K562 (cell line): ENCODE data around the gene CCDC50. TPM values are rescaled to one million over a fixed set of nuclear protein-coding genes. Genes with fewer than 3 reads are reported as not detected.

ENCODE experiments used
- ATAC-seq: fragments of 200-7000 bp; cut with Tn5 transposase; 3 replicates; pipeline ENCODE4 v1.9.1; 2020; ENCODE audit warnings: moderate library complexity
- BruUV-seq: library from RNA; stranded (reverse); fragments of 400-500 nt; replicated peaks from 2 replicates; lab custom pipeline; 2021; lab: Mats Ljungman, UMichigan
- CTCF ChIA-PET: fragments of 300-600 bp; formaldehyde crosslinking; extraction: SDS; loops from one replicate; lab custom pipeline; 2021; ENCODE audit warnings: low intra/inter-chr PET ratio; lab: Yijun Ruan, JAX
- POLR2A ChIA-PET: fragments of 300-600, 350-650 bp; sonication (Branson Sonifier 250); formaldehyde crosslinking; extraction: SDS; loops from one replicate; lab custom pipeline; 2021; ENCODE audit warnings: antibody characterized with exemption, inconsistent platforms; lab: Yijun Ruan, JAX
- DNase-seq, 4 experiments: peaks; one replicate each; pipeline versions ENCODE4 v3.0.0 to v3.0.0-alpha.2; 2011 to 2018; ENCODE audit warnings: low spot score in 3 of 4, mixed read lengths in 3 of 4; ENCODE audit errors: extremely low read depth in 1 of 4
- FAIRE-seq: peaks from 2 replicates; lab custom pipeline; 2011; peaks lifted over from hg19 to GRCh38; lab: Jason Lieb, UNC
- H2AFZ ChIP-seq: 2 replicates; pipeline ENCODE4 v1.6.0; 2011; ENCODE audit warnings: low read depth, low read length, control low read depth, inconsistent platforms
- H3K27ac ChIP-seq: fragments of 200-600 bp; 3 replicates; pipeline ENCODE4 v1.8.0; 2011; ENCODE audit warnings: low read depth, mild to moderate bottlenecking, control low read depth, inconsistent platforms, low read length, moderate library complexity, mixed read lengths; ENCODE audit errors: extremely low read depth
- H3K27me3 ChIP-seq, 2 experiments: fragments of 300-600 bp in 1 of 2; 2 replicates in 1 of 2; 3 replicates in 1 of 2; pipeline versions ENCODE4 v1.6.0 to v1.8.0; 2011; ENCODE audit warnings: inconsistent platforms in 2 of 2, low read length in 2 of 2, mild to moderate bottlenecking in 1 of 2, mixed read lengths in 1 of 2, moderate library complexity in 1 of 2; ENCODE audit not compliant: control insufficient read depth in 2 of 2, insufficient read depth in 2 of 2
- H3K36me3 ChIP-seq: fragments of 300-600 bp; 3 replicates; pipeline ENCODE4 v1.8.0; 2011; ENCODE audit warnings: mild to moderate bottlenecking, low read length, inconsistent platforms; ENCODE audit not compliant: control insufficient read depth, insufficient read depth
- H3K4me1 ChIP-seq, 2 experiments: fragments of 200-600 bp in 1 of 2; replicated peaks in 1 of 2; 2 replicates in 1 of 2; 3 replicates in 1 of 2; pipeline versions ENCODE4 v1.5.1 to v1.8.0; 2011; ENCODE audit warnings: inconsistent platforms in 2 of 2, low read length in 2 of 2, mild to moderate bottlenecking in 1 of 2, mixed read lengths in 1 of 2, moderate library complexity in 1 of 2; ENCODE audit not compliant: control insufficient read depth in 2 of 2, insufficient read depth in 2 of 2
- H3K4me2 ChIP-seq: 2 replicates; pipeline ENCODE4 v1.6.1; 2011; ENCODE audit warnings: low read length, control low read depth, inconsistent platforms, mixed read lengths; ENCODE audit not compliant: insufficient read depth
- H3K4me3 ChIP-seq: fragments of 200-600 bp; sonication (generic), shearing (Covaris generic); 2 replicates; pipeline ENCODE4 v1.5.1; 2016; ENCODE audit warnings: control low read depth, inconsistent platforms
- H3K79me2 ChIP-seq: fragments of 200-600 bp; 3 replicates; pipeline ENCODE4 v1.8.0; 2011; ENCODE audit warnings: low read length, inconsistent platforms; ENCODE audit not compliant: control insufficient read depth, insufficient read depth
- H3K9ac ChIP-seq, 2 experiments: 2 replicates each; pipeline versions ENCODE4 v1.6.0 to v1.6.1; 2011; ENCODE audit warnings: low read depth in 2 of 2, low read length in 2 of 2, control low read depth in 1 of 2, inconsistent platforms in 1 of 2, mild to moderate bottlenecking in 1 of 2, mixed read lengths in 1 of 2; ENCODE audit not compliant: insufficient read depth in 1 of 2
- H3K9me1 ChIP-seq: one replicate; pipeline ENCODE4 v1.6.0; 2011; ENCODE audit warnings: inconsistent platforms, mild to moderate bottlenecking, low read length, moderate library complexity; ENCODE audit not compliant: control insufficient read depth, insufficient read depth
- H3K9me3 ChIP-seq: replicated peaks from 2 replicates; pipeline ENCODE4 v1.5.1; 2011; ENCODE audit warnings: low read depth, low read length, inconsistent platforms; ENCODE audit not compliant: control insufficient read depth, insufficient read depth
- H4K20me1 ChIP-seq: replicated peaks from 2 replicates; pipeline ENCODE4 v1.6.1; 2011; ENCODE audit warnings: low read length, inconsistent platforms, mixed read lengths; ENCODE audit not compliant: control insufficient read depth, insufficient read depth
- CEBPB ChIP-seq: fragments of 450-650 bp; IDR thresholded peaks from 2 replicates; pipeline ENCODE4 v1.6.1; 2016; ENCODE audit warnings: missing genetic modification characterization, missing compliant biosample characterization
- JUNB ChIP-seq: fragments of 450-650 bp; formaldehyde crosslinking; conservative IDR thresholded peaks from 2 replicates; pipeline ENCODE4 v1.4.0; 2020; ENCODE audit warnings: mild to moderate bottlenecking
- KLF6 ChIP-seq: fragments of 250-450 bp; sonication (Bioruptor Pico); IDR thresholded peaks from 2 replicates; pipeline ENCODE4 v1.4.0; 2020; ENCODE audit warnings: mild to moderate bottlenecking, moderate library complexity, borderline replicate concordance
- MCM7 ChIP-seq, 2 experiments: fragments of 450-650 bp; IDR thresholded peaks; 2 replicates each; pipeline ENCODE4 v1.6.1; 2016 to 2018
- MTA1 ChIP-seq: fragments of 450-650 bp; IDR thresholded peaks from 2 replicates; pipeline ENCODE4 v1.6.1; 2017; ENCODE audit warnings: borderline replicate concordance
- MTA3 ChIP-seq: fragments of 450-650 bp; formaldehyde crosslinking; IDR thresholded peaks from 2 replicates; pipeline ENCODE4 v1.6.1; 2017; ENCODE audit warnings: mild to moderate bottlenecking, borderline replicate concordance
- NFIC ChIP-seq: fragments of 450-650 bp; IDR thresholded peaks from 2 replicates; pipeline ENCODE4 v1.6.1; 2017; ENCODE audit warnings: mild to moderate bottlenecking, inconsistent platforms
- PHB2 ChIP-seq: fragments of 450-650 bp; IDR thresholded peaks from 2 replicates; pipeline ENCODE4 v1.6.1; 2017; ENCODE audit warnings: low read depth
- RNF2 ChIP-seq: sonication (generic); IDR thresholded peaks from 2 replicates; pipeline ENCODE4 v1.6.1; 2016
- SAP30 ChIP-seq: fragments of 200-600 bp; sonication (generic); IDR thresholded peaks from 2 replicates; pipeline ENCODE4 v1.6.1; 2012; ENCODE audit warnings: borderline replicate concordance, low read depth, mild to moderate bottlenecking, moderate library complexity, low read length, control low read depth, inconsistent platforms; ENCODE audit not compliant: insufficient read depth, poor library complexity, severe bottlenecking
- ZNF224 ChIP-seq: sonication (generic); formaldehyde crosslinking; IDR thresholded peaks from 2 replicates; pipeline ENCODE4 v1.8.0; 2022; ENCODE audit warnings: mild to moderate bottlenecking, missing genetic modification reagents
- WGBS: fragments of 100-300 bp; shearing (Covaris generic); methylation state at CpG from one replicate; pipeline ENCODE4 v1.1.6; 2016; ENCODE audit warnings: low coverage, mixed read lengths; ENCODE audit not compliant: insufficient coverage; ENCODE audit errors: missing lambda C conversion rate; 5-methylcytosine and 5-hydroxymethylcytosine counted together
- in situ Hi-C: fragments of 300-500 bp; cut with MboI; formaldehyde crosslinking; loops from 4 replicates; pipeline ENCODE4 v1.15.0; 2018; ENCODE audit warnings: inconsistent platforms, mixed read lengths
- intact Hi-C: fragments of 100-400 bp; cut with micrococcal nuclease; formaldehyde crosslinking; loops from 2 replicates; pipeline ENCODE4 v1.14.2; 2022
- polyA plus RNA-seq, 8 experiments: library from polyadenylated mRNA; depleted of rRNA in 4 of 8; stranded (reverse) in 5 of 8; unstranded in 3 of 8; fragments of >200 nt; fragmentation: Nextera tagmentation in 2 of 8; fragmentation: Illumina TruSeq in 1 of 8; extraction: Ambion mirVana in 2 of 8; extraction: Trizol in 1 of 8; gene quantifications; 2 replicates each; pipeline versions ENCODE4 v1.2.1 to v1.2.3, GENCODE V29; 2011 to 2014; ENCODE audit warnings: inconsistent platforms in 1 of 8, missing spikeins in 1 of 8
- total RNA-seq, 7 experiments: library from RNA; depleted of rRNA in 6 of 7; stranded (reverse); fragments of >200 nt in 6 of 7; fragmentation: Illumina TruSeq in 2 of 7; extraction: Trizol in 2 of 7; gene quantifications; 2 replicates each; pipeline versions ENCODE4 v1.2.1 to v1.2.3, GENCODE V29; 2011 to 2021; ENCODE audit warnings: low replicate concordance in 1 of 7
- TF ChIP-seq, protein P1 (sequence below): fragments of 450-650 bp; formaldehyde crosslinking; IDR thresholded peaks from 2 replicates; pipeline ENCODE4 v1.4.0; 2020; ENCODE audit warnings: mild to moderate bottlenecking, mixed read lengths
- TF ChIP-seq, protein P2 (sequence below): sonication (generic); formaldehyde crosslinking; IDR thresholded peaks from 2 replicates; pipeline ENCODE4 v1.8.1; 2023; ENCODE audit warnings: mild to moderate bottlenecking, missing genetic modification reagents, moderate library complexity

Gene CCDC50
- total and polyA plus RNA-seq, 9 of the 15 experiments (the other 6 are each of a cell fraction or from before 2014, with no cell fraction given), result 8.4 to 63.4 (median 40.4) TPM

DNA sequence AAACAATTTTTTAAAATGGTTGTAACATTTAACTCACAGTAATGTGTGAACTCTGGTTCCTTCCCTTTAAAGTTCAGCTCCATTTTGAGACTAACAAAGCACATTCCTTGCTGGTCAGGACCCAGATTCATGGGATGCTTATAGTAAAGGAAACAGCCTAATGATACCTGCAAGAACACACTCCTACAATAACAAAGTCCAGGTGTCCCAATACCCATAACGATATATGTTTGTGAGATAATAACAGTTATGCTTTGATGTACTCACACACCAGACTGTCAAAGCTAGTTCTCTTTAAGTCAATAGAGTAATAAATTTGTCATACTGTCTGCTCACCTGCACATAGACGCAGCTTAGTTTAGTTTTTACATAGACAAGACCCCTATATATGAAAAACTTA is 15.9 kb upstream of the CCDC50 start (continued):
- TF ChIP-seq MTA3, result no peak
- no peak for TF ChIP-seq NFIC
- no peak for TF ChIP-seq ZNF224 (CRISPR knock-in tag)
- TF ChIP-seq MCM7 (IDR thresholded peaks at IDR 0.05), result no peak

DNA sequence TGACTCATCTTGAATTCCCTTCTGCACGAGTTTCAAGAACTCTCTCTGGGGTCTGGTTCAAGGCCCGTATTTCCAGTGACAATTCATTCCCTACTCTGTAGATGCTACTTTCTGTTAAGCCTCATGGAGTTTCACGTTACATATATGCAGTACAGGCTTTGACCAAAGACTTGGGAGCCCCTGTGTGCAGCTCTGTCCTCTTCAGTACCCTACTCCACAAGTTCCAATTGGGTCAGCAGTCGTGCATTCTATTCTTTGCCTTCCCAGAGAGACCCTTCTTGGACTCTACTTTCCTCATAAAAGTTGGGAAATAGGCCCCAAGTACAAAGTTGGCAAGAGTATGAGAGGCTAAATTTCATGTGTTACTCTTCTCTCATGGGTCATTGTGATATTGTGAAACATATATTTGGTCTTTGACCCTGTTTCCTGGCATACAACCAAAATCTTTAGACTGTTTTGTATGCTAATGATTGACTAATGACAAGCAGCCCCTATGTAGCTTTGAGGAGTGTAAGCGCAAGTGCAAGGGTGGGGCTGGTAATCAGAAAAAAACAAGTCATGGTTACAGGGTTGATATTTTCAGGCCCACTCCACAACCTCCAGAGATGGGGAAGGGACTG is 15.0 kb upstream of the CCDC50 start:
- POLR2A ChIA-PET, result no interaction called here
- Histone ChIP-seq H2AFZ (no peak overlapping the region), H3K4me3 (no peak overlapping the region), H3K4me1 (peaks cover 0 to 7% of the 10 kb centered on the region in 2 experiments; a peak in 1 of 5 replicates), H3K27ac (no peak overlapping the region), H3K9me1 (no peaks in the 10 kb centered on the region), H3K4me2 (no peak overlapping the region), H3K27me3 (peaks cover 2 to 7% of the 10 kb centered on the region in 2 experiments; a peak in 3 of 5 replicates), H4K20me1 (no peaks in the 10 kb centered on the region), H3K9ac (no peak overlapping the region), H3K36me3 (no peaks in the 10 kb centered on the region), H3K9me3 (no peaks in the 10 kb centered on the region), H3K79me2 (no peaks in the 10 kb centered on the region)
- DNase-seq (no peak), FAIRE-seq (no peak), ATAC-seq (no peak)
- CTCF ChIA-PET, result no interaction called here
- no TSS peak for BruUV-seq
- in situ Hi-C loops, result no loop called here
- intact Hi-C loops, result no loop called here
- 18% methylated on average over 5 of the region's 5 CpGs for WGBS
- TF ChIP-seq PHB2, result no peak
- TF ChIP-seq RNF2, result no peak
- TF ChIP-seq, protein P1, sequence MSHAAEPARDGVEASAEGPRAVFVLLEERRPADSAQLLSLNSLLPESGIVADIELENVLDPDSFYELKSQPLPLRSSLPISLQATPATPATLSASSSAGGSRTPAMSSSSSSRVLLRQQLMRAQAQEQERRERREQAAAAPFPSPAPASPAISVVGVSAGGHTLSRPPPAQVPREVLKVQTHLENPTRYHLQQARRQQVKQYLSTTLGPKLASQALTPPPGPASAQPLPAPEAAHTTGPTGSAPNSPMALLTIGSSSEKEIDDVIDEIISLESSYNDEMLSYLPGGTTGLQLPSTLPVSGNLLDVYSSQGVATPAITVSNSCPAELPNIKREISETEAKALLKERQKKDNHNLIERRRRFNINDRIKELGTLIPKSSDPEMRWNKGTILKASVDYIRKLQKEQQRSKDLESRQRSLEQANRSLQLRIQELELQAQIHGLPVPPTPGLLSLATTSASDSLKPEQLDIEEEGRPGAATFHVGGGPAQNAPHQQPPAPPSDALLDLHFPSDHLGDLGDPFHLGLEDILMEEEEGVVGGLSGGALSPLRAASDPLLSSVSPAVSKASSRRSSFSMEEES (CRISPR knock-in tag), result no peak
- no peak for TF ChIP-seq MTA1
- TF ChIP-seq KLF6 (CRISPR knock-in tag), result no peak
- no peak for TF ChIP-seq CEBPB (tag)
- TF ChIP-seq, protein P2, sequence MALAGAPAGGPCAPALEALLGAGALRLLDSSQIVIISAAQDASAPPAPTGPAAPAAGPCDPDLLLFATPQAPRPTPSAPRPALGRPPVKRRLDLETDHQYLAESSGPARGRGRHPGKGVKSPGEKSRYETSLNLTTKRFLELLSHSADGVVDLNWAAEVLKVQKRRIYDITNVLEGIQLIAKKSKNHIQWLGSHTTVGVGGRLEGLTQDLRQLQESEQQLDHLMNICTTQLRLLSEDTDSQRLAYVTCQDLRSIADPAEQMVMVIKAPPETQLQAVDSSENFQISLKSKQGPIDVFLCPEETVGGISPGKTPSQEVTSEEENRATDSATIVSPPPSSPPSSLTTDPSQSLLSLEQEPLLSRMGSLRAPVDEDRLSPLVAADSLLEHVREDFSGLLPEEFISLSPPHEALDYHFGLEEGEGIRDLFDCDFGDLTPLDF, result no peak
- no peak for TF ChIP-seq SAP30
- TF ChIP-seq JUNB (CRISPR knock-in tag), result no peak
